Thyroid gland (tissue), 4 donors: ENCODE data around the gene GLRX. TPM values are rescaled to one million over a fixed set of nuclear protein-coding genes. Genes with fewer than 3 reads are reported as not detected.

Experiments used
- DNase-seq, 2 donors: peaks; one replicate each; pipeline ENCODE4 v3.0.0-alpha.2; 2019
- H3K27ac ChIP-seq, 3 donors: fragments of 200-600 bp; sonication (generic); 1 replicate in 2 of 3; 2 replicates in 1 of 3; pipeline ENCODE4 v1.5.1; 2016 to 2019; ENCODE audit warnings: mild to moderate bottlenecking in 1 of 3, moderate library complexity in 1 of 3
- H3K27me3 ChIP-seq: fragments of 200-600 bp; sonication (generic); one replicate; pipeline ENCODE4 v1.5.1; 2019
- H3K36me3 ChIP-seq, 2 donors: fragments of 200-600 bp; sonication (generic); one replicate each; pipeline ENCODE4 v1.5.1; 2016 to 2019
- H3K4me1 ChIP-seq, 2 donors: fragments of 200-600 bp; sonication (generic); one replicate each; pipeline ENCODE4 v1.5.1; 2017 to 2019
- H3K4me3 ChIP-seq, 3 donors: fragments of 200-600 bp; sonication (generic); replicated peaks in 1 of 3; 1 replicate in 2 of 3; 2 replicates in 1 of 3; pipeline ENCODE4 v1.5.1; 2016; ENCODE audit warnings: mild to moderate bottlenecking in 1 of 3
- H3K9me3 ChIP-seq: fragments of 200-600 bp; sonication (generic); one replicate; pipeline ENCODE4 v1.5.1; 2017
- POLR2A ChIP-seq, 2 donors: fragments of 450-650 bp; IDR thresholded peaks; one replicate each; pipeline ENCODE4 v1.6.1; 2017; ENCODE audit warnings: antibody characterized with exemption in 2 of 2, mild to moderate bottlenecking in 2 of 2, moderate library complexity in 1 of 2
- WGBS, 2 donors: methylation state at CpG; one replicate each; pipeline ENCODE4 v1.1.5; 2017; 5-methylcytosine and 5-hydroxymethylcytosine counted together
- intact Hi-C: fragments of 100-400 bp; cut with DNase I; formaldehyde crosslinking; loops from one replicate; pipeline ENCODE4 v1.15.1; 2023
- total RNA-seq, 4 donors: library from RNA; depleted of rRNA; stranded (reverse); fragments of >200 nt; gene quantifications; one replicate each; pipeline ENCODE4 v1.2.3, GENCODE V29; 2016
- TF ChIP-seq, protein P1 (sequence below), 6 experiments: fragments of 200-600 bp in 3 of 6; fragments of 450-650 bp in 3 of 6; sonication (generic) in 3 of 6; IDR thresholded peaks; one replicate each; pipeline ENCODE4 v1.5.1; 2016 to 2019; ENCODE audit warnings: antibody characterized with exemption in 6 of 6, mild to moderate bottlenecking in 2 of 6, inconsistent platforms in 1 of 6, moderate library complexity in 1 of 6

The GLRX gene
- total RNA-seq, 4 donors from 2014 or later, result 30.1 to 68.7 (median 37.7) TPM

DNA sequence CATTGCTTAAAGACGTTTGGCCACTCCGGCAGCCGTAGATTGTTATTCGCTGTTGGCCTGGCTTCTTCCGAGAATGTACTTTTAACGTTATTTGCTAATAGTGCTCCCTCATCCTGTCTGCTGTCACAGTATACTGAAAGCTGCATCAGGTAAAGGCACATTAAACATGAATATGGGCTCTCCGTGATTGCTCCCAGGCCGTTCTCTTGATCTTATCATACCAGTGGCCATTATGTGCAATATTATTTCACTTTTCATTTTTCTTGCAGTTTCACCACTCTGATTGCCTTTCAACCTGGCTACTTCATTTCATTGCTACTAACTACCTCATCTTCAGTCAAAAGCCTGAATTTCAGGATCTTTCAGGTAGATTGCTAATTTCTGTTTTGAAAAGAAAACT, 34.0 kb downstream of the GLRX start:
- Histone ChIP-seq H3K9me3 (no peaks in the 10 kb centered on the region), H3K36me3 (peaks cover 8 to 9% of the 10 kb centered on the region in 2 donors), H3K27me3 (no peaks in the 10 kb centered on the region), H3K27ac (no peak overlapping the region), H3K4me1 (no peaks in the 10 kb centered on the region), H3K4me3 (no peak overlapping the region)
- WGBS, 2 donors, result 88 to 89% methylated on average over 8 of the region's 8 CpGs
- intact Hi-C loops, result no loop called here
- DNase-seq, result no peak
- no peak for TF ChIP-seq POLR2A (IDR thresholded peaks at IDR 0.05)
- TF ChIP-seq, protein P1, sequence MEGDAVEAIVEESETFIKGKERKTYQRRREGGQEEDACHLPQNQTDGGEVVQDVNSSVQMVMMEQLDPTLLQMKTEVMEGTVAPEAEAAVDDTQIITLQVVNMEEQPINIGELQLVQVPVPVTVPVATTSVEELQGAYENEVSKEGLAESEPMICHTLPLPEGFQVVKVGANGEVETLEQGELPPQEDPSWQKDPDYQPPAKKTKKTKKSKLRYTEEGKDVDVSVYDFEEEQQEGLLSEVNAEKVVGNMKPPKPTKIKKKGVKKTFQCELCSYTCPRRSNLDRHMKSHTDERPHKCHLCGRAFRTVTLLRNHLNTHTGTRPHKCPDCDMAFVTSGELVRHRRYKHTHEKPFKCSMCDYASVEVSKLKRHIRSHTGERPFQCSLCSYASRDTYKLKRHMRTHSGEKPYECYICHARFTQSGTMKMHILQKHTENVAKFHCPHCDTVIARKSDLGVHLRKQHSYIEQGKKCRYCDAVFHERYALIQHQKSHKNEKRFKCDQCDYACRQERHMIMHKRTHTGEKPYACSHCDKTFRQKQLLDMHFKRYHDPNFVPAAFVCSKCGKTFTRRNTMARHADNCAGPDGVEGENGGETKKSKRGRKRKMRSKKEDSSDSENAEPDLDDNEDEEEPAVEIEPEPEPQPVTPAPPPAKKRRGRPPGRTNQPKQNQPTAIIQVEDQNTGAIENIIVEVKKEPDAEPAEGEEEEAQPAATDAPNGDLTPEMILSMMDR (IDR thresholded peaks at IDR 0.05), result no peak

DNA sequence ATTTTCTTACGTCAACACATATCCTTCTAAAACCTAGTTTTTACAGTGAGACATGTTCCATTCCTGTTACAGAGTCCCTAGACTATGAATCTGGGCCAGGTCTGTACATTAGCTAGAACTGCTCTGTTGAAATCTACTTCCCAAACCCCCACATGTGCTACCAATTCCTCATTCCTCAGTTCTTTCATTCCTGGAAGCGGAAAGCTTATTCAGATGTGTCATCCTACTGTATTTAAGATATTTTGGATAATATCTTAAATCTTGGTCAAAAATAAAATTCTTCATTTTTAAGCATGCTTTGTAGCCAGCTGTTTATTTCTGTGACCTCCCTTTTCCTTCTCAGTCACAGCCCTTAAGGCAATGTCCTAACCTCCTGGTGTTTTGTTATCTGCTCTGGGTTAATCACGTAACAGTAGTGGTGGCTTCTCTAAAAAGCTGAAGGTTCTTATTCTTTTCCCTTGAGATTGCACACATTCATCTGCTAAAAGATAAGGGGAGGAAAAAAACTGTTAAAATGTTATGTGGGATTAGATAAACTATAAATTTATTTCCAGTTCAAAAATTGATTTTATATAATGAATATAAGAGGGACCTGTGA, 35.6 kb downstream of the GLRX start:
- H3K27me3 ChIP-seq, result no peaks in the 10 kb centered on the region
- no peaks in the 10 kb centered on the region for H3K9me3 ChIP-seq
- 95 to 97% methylated on average over 3 of the region's 3 CpGs for WGBS, 2 donors
- no peak overlapping the region for H3K27ac ChIP-seq
- H3K4me3 ChIP-seq, result no peak overlapping the region
- intact Hi-C loops, result no loop called here
- no peaks in the 10 kb centered on the region for H3K4me1 ChIP-seq
- DNase-seq, result no peak
- peaks cover 2 to 5% of the 10 kb centered on the region in 2 donors for H3K36me3 ChIP-seq
- TF ChIP-seq POLR2A (IDR thresholded peaks at IDR 0.05), result no peak

DNA sequence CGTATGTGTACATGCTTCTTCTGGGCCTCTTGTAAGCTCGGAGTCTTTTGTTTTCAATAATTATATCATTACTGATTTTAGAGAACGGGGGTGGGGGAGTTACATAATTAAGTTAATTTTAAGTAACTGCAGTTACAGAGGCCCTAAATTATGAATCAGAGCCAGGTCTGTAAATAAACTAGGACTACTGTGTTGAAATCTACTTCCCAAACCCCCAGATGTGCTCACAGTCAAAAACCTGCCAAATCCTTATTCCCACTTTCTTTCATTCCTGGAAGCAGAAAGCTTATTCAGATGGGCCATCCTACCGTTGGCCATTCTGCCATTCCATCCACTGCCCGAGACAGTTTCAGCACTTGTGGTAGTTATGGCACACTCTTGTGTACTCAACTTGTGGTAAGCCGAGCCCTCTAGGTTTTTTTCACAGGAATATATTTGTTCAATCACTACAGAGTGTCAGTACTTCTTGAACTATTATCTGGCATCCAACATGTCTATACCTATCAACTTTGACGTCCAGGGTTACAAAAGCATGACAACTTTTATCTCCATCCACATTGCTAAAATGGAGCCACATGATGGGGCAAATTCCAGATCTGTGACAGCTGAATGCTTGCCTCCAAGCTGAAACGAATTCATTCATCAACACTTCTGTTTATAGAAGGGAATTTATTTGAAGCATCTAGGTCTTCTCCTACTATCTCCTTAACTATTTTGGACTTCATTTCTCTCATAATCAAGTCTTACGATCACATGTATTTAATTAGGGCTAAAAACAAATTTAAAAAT, 37.8 kb downstream of the GLRX start:
- Histone ChIP-seq H3K36me3 (peaks cover 2 to 5% of the 10 kb centered on the region in 2 donors), H3K27ac (no peak overlapping the region), H3K4me1 (peaks cover 0 to 11% of the 10 kb centered on the region in 2 donors), H3K9me3 (no peaks in the 10 kb centered on the region), H3K27me3 (no peaks in the 10 kb centered on the region), H3K4me3 (no peak overlapping the region)
- WGBS, 2 donors, result 94 to 95% methylated on average over 9 of the region's 9 CpGs
- intact Hi-C loops, result no loop called here
- TF ChIP-seq, protein P1 (IDR thresholded peaks at IDR 0.05), result no peak
- TF ChIP-seq POLR2A (IDR thresholded peaks at IDR 0.05), result no peak
- DNase-seq, result no peak

DNA sequence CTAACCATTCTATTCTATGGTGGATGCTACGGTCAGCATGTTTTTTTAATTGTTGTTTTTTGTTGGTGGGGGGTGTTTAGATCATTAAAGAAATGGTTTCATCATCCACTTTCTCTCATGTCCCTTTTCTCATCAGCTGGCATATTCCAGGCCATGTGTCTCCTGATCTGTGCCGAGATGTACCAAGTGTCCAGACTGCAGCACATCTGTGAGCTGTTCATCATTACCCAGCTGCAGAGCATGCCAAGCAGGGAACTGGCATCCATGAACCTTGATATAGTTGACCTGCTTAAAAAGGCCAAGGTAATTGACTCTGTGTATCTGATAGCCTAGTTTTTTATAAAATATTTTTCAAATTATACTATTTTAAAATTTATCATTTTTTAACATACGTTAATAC, 38.9 kb downstream of the GLRX start:
- Histone ChIP-seq H3K4me3 (no peak overlapping the region), H3K9me3 (no peaks in the 10 kb centered on the region), H3K4me1 (peaks cover 0 to 17% of the 10 kb centered on the region in 2 donors), H3K27me3 (no peaks in the 10 kb centered on the region), H3K36me3 (peaks cover 2 to 5% of the 10 kb centered on the region in 2 donors), H3K27ac (no peak overlapping the region)
- intact Hi-C loops, result no loop called here
- TF ChIP-seq, protein P1 (IDR thresholded peaks at IDR 0.05), result no peak
- TF ChIP-seq POLR2A (IDR thresholded peaks at IDR 0.05), result no peak
- WGBS, 2 donors, result 94 to 97% methylated on average over 3 of the region's 3 CpGs
- DNase-seq, result no peak

DNA sequence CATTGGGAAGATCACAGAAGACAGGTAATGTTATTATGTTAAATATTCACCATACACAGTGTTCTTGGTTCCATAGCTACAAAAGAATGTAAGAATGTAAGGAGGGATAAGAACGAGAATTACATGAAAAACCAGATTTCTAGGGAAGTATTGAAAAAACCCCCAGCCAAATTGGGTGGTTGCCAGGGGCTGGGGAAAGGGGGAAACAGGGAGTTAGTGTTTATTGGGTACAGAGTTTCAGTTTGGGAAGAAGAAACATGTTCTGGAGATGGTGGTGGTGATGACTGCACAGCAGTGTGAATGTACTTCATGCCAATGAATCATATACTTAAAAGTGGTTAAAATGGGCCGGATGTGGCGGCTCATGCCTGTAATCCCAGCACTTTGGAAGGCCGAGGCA, 40.3 kb downstream of the GLRX start:
- TF ChIP-seq, protein P1 (IDR thresholded peaks at IDR 0.05), result no peak
- TF ChIP-seq POLR2A (IDR thresholded peaks at IDR 0.05), result no peak
- intact Hi-C loops, result no loop called here
- 95 to 96% methylated on average over 4 of the region's 4 CpGs for WGBS, 2 donors

More for the DNA sequence above, 40.3 kb downstream of the GLRX start:
- DNase-seq, result no peak
- peaks cover 0 to 17% of the 10 kb centered on the region in 2 donors for H3K4me1 ChIP-seq
- peaks cover 2 to 5% of the 10 kb centered on the region in 2 donors for H3K36me3 ChIP-seq
- H3K4me3 ChIP-seq, result no peak overlapping the region
- no peak overlapping the region for H3K27ac ChIP-seq
- H3K27me3 ChIP-seq, result no peaks in the 10 kb centered on the region
- no peaks in the 10 kb centered on the region for H3K9me3 ChIP-seq
